ENCODE measurements around the gene LTB4R.

The LTB4R gene

DNA sequence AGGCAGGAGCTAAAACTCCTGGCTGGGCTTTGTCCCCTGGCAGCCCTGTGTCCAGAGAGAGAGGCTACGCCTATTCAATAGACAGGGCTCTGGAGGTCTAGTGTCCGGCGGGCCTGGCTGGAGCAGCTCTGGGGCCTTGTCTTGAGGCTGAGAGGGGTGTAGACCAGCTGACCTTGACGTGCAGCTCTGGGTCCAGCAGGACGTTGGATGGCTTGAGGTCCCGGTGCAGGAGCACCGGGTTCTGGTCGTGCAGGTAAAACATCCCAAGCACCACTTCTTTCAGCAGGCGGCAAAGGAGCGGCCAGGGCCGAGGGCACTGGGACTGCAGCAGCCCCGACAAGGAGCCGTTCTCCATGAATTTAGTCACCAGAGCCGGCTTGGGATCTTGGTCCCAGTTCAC, 27.5 kb downstream of the LTB4R start:
- no peak for TF ChIP-seq FOXP2 (optimal IDR thresholded peaks at IDR 0.05; ENCODE audit: borderline replicate concordance, extremely low read depth, extremely low read length, insufficient read depth)

DNA sequence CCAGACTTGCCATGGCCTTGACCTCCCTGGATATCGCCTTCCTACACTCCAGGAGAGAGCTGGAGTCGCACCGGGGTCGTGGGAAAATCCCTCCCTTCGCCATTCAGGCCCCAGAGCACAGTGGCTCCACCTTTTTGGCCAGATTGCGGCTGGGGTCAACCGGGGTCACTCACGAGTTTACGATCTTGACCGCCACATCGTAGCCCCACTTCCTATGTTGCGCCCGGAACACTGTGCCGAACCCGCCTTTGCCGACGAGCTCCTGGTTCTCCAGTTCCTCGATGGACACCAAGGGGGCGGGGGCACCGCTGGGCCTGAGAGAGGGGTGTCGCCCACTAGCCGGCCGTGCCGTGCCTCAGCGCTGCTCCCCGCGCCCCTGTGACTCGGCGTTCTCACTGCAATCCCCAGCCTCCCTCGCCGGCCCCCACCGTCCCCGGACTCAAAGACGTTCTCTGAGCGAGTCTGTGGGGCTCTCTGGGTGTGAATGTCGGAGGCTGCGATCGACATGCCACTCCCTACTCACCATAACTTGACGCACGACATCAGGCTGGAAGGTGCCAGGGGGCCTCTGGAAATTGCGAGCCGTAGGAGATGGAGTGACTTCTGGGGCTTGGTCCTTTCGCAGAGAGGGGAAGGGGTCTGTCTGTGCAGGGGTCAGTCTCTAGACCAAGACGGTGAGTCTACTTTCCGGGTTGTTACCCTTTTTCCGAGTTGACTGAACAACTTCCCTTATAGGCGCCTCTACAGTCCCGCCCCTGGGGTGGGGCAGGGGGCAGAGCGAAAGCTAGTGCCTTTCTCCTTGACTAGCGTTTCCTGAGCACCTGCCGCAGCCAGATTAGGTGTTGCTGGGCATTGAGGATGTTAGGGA, 28.2 kb downstream of the LTB4R start, which contains the start of gene RIPK3:
TSS of gene RIPK3 (minus strand) at position 708 of the 868 bp plus-strand sequence. CDS start at position 543, 165 bp downstream.
- TF ChIP-seq FOXP2 (optimal IDR thresholded peaks at IDR 0.05; ENCODE audit: borderline replicate concordance, extremely low read depth, extremely low read length, insufficient read depth) (no peak), REST (IDR thresholded peaks at IDR 0.05; ENCODE audit: insufficient read depth in 1 of 2, low read depth in 2 of 2, low read length in 2 of 2) (no peak), SIN3A (IDR thresholded peaks at IDR 0.05; ENCODE audit: borderline replicate concordance, insufficient read depth, low read length) (no peak), POLR2AphosphoS5 (IDR thresholded peaks at IDR 0.05; ENCODE audit: low read depth, low read length) (no peak), TAF1 (IDR thresholded peaks at IDR 0.05; ENCODE audit: borderline replicate concordance, insufficient read depth, low read length) (no peak)

- TF ChIP-seq REST (IDR thresholded peaks at IDR 0.05; ENCODE audit: insufficient read depth in 1 of 2, low read depth in 2 of 2, low read length in 2 of 2), result no peak
- no peak for TF ChIP-seq TAF1 (IDR thresholded peaks at IDR 0.05; ENCODE audit: borderline replicate concordance, insufficient read depth, low read length)
- no peak for TF ChIP-seq SIN3A (IDR thresholded peaks at IDR 0.05; ENCODE audit: borderline replicate concordance, insufficient read depth, low read length)
- TF ChIP-seq POLR2AphosphoS5 (IDR thresholded peaks at IDR 0.05; ENCODE audit: low read depth, low read length), result no peak
- no peak for TF ChIP-seq FOXP2 (optimal IDR thresholded peaks at IDR 0.05; ENCODE audit: borderline replicate concordance, extremely low read depth, extremely low read length, insufficient read depth)
Observed at GRCh38 chr14:24340606-24341005, 29.3 kb downstream of the LTB4R start.

DNA sequence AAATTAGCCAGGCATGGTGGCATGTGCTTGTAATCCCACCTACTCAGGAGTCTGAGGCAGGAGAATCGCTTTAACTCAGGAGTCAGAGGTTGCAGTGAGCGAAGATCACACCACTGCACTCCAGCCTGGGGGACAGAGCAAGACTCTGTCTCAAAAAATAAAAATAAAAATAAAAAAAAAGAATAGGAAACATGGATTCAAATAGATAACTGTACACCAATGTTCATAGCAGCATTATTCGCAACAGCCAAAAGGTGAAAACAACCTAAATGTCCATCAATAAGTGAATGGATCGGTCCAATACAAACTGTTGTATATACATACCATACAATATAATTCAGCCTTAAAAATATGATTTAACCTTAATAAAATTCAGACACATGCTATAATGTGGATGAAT, 31.6 kb downstream of the LTB4R start:
- TF ChIP-seq TAF1 (IDR thresholded peaks at IDR 0.05; ENCODE audit: borderline replicate concordance, insufficient read depth, low read length), result no peak
- TF ChIP-seq FOXP2 (optimal IDR thresholded peaks at IDR 0.05; ENCODE audit: borderline replicate concordance, extremely low read depth, extremely low read length, insufficient read depth), result no peak
- TF ChIP-seq SIN3A (IDR thresholded peaks at IDR 0.05; ENCODE audit: borderline replicate concordance, insufficient read depth, low read length), result no peak
- TF ChIP-seq POLR2AphosphoS5 (IDR thresholded peaks at IDR 0.05; ENCODE audit: low read depth, low read length), result no peak
- no peak for TF ChIP-seq REST (IDR thresholded peaks at IDR 0.05; ENCODE audit: insufficient read depth in 1 of 2, low read depth in 2 of 2, low read length in 2 of 2)

- no peak for TF ChIP-seq POLR2AphosphoS5 (IDR thresholded peaks at IDR 0.05; ENCODE audit: low read depth, low read length)
- TF ChIP-seq REST (IDR thresholded peaks at IDR 0.05; ENCODE audit: insufficient read depth in 1 of 2, low read depth in 2 of 2, low read length in 2 of 2), result no peak
- no peak for TF ChIP-seq FOXP2 (optimal IDR thresholded peaks at IDR 0.05; ENCODE audit: borderline replicate concordance, extremely low read depth, extremely low read length, insufficient read depth)
- TF ChIP-seq SIN3A (IDR thresholded peaks at IDR 0.05; ENCODE audit: borderline replicate concordance, insufficient read depth, low read length), result no peak
- TF ChIP-seq TAF1 (IDR thresholded peaks at IDR 0.05; ENCODE audit: borderline replicate concordance, insufficient read depth, low read length), result no peak
Observed at GRCh38 chr14:24343795-24344660, 32.7 kb downstream of the LTB4R start.

Data from PFSK-1 (cell line).